Upper lobe of right lung (tissue), 1 donor: ENCODE measurements around the gene ACTN4. TPM values are rescaled to one million over a fixed set of nuclear protein-coding genes. Genes with fewer than 3 reads are reported as not detected.
A peak's percentile ranks its signal among the peaks of the same experiment; 100 is the strongest.

Experiments
- ATAC-seq: fragments of 200-7000 bp; cut with Tn5 transposase; one replicate; pipeline ENCODE4 v1.9.1; 2020; ENCODE audit warnings: mild to moderate bottlenecking, moderate library complexity
- DNase-seq: peaks from one replicate; pipeline ENCODE4 v3.0.0-alpha.2; 2020
- H3K27ac ChIP-seq: fragments of 200-600 bp; one replicate; pipeline ENCODE4 v1.8.0; 2022
- H3K27me3 ChIP-seq: fragments of 200-600 bp; one replicate; pipeline ENCODE4 v1.8.0; 2022; ENCODE audit warnings: mild to moderate bottlenecking
- H3K36me3 ChIP-seq: fragments of 200-600 bp; one replicate; pipeline ENCODE4 v1.8.0; 2022
- H3K4me1 ChIP-seq: fragments of 200-600 bp; one replicate; pipeline ENCODE4 v1.8.0; 2022
- H3K4me3 ChIP-seq: fragments of 200-600 bp; one replicate; pipeline ENCODE4 v1.8.0; 2022; ENCODE audit warnings: mild to moderate bottlenecking
- H3K9me3 ChIP-seq: fragments of 200-600 bp; one replicate; pipeline ENCODE4 v1.8.0; 2022
- CTCF ChIP-seq: fragments of 200-600 bp; IDR thresholded peaks from one replicate; pipeline ENCODE4 v1.8.0; 2022; ENCODE audit warnings: antibody characterized with exemption
- intact Hi-C: fragments of 100-400 bp; cut with DNase I; formaldehyde crosslinking; loops from one replicate; pipeline ENCODE4 v1.11.0; 2022
- total RNA-seq: library from RNA; stranded (reverse); fragmentation: NEBNext Ultra II Directional; extraction: Animal tissue kit (Norgen Biotek cat#: 25700); gene quantifications from one replicate; pipeline ENCODE4 v1.2.1, GENCODE V29; 2021
- donor health status: DM: no; HTN: yes; CAD: no; lungs with severe emphysema.

ACTN4 gene
- total RNA-seq, 1 donor from 2014 or later: 565 TPM

- Histone ChIP-seq H3K4me1 (peaks cover 86% of the 10 kb centered on the region), H3K27ac (peak overlapping the region; percentile 36), H3K4me3 (no peak overlapping the region), H3K27me3 (no peaks in the 10 kb centered on the region), H3K9me3 (no peaks in the 10 kb centered on the region), H3K36me3 (no peaks in the 10 kb centered on the region)
- TF ChIP-seq CTCF: no peak
- ATAC-seq (no peak), DNase-seq (no peak)
- intact Hi-C loops: no loop called here
Measured at GRCh38 chr19:38670921-38671398, 23.5 kb downstream of the ACTN4 start.

GRCh38 chr19:38671654-38672053, 24.2 kb downstream of the ACTN4 start:
- ATAC-seq: no peak

GRCh38 chr19:38673030-38673429, 25.6 kb downstream of the ACTN4 start:
- no peak overlapping the region for H3K27ac ChIP-seq
- no peak overlapping the region for H3K4me3 ChIP-seq
- H3K9me3 ChIP-seq: no peaks in the 10 kb centered on the region
- H3K27me3 ChIP-seq: no peaks in the 10 kb centered on the region
- peaks cover 85% of the 10 kb centered on the region for H3K4me1 ChIP-seq
- DNase-seq: no peak
- no peak for ATAC-seq
- H3K36me3 ChIP-seq: peaks cover 5% of the 10 kb centered on the region
- no peak for TF ChIP-seq CTCF
- intact Hi-C loops: no loop called here

More at GRCh38 chr19:38671654-38672053, 24.2 kb downstream of the ACTN4 start:
- Histone ChIP-seq H3K9me3 (no peaks in the 10 kb centered on the region), H3K4me3 (no peak overlapping the region), H3K27me3 (no peaks in the 10 kb centered on the region), H3K36me3 (no peaks in the 10 kb centered on the region), H3K4me1 (peaks cover 86% of the 10 kb centered on the region), H3K27ac (peak overlapping the region; percentile 36)
- intact Hi-C loops: no loop called here
- TF ChIP-seq CTCF: no peak
- no peak for DNase-seq

GRCh38 chr19:38674388-38675171, 27.1 kb downstream of the ACTN4 start:
- Histone ChIP-seq H3K27me3 (no peaks in the 10 kb centered on the region), H3K4me1 (peaks cover 83% of the 10 kb centered on the region), H3K27ac (peak overlapping the region; percentile 55), H3K36me3 (peaks cover 5% of the 10 kb centered on the region), H3K9me3 (no peaks in the 10 kb centered on the region), H3K4me3 (no peak overlapping the region)
- no peak for DNase-seq
- intact Hi-C loops: no loop called here
- ATAC-seq: peak; percentile 45
- TF ChIP-seq CTCF: no peak

GRCh38 chr19:38675611-38676010, 28.2 kb downstream of the ACTN4 start:
- H3K27ac ChIP-seq: peak overlapping the region; percentile 55
- H3K4me3 ChIP-seq: no peak overlapping the region
- intact Hi-C loops: no loop called here
- peak; percentile 60 for ATAC-seq
- H3K36me3 ChIP-seq: peaks cover 5% of the 10 kb centered on the region
- peak; percentile 15 for TF ChIP-seq CTCF
- DNase-seq: no peak
- H3K9me3 ChIP-seq: no peaks in the 10 kb centered on the region
- peaks cover 83% of the 10 kb centered on the region for H3K4me1 ChIP-seq
- H3K27me3 ChIP-seq: no peaks in the 10 kb centered on the region
